ENCODE data around the gene MACROD1.

MACROD1 gene

GRCh38 chr11:64152841-64153691 is 12.8 kb downstream of the MACROD1 start:
- peak; percentile 23 to 62 for DNase-seq (ENCODE audit: low read depth in 2 of 2)

GRCh38 chr11:64151337-64151736 is 14.6 kb downstream of the MACROD1 start:
- DNase-seq (ENCODE audit: low read depth in 2 of 2): no peak

- DNase-seq (ENCODE audit: low read depth in 2 of 2): no peak
Measured at GRCh38 chr11:64150481-64151239, 15.3 kb downstream of the MACROD1 start.

- no peak for DNase-seq (ENCODE audit: low read depth in 2 of 2)
Measured at GRCh38 chr11:64150051-64150450, 15.9 kb downstream of the MACROD1 start.

- DNase-seq (ENCODE audit: low read depth in 2 of 2): no peak
Measured at GRCh38 chr11:64148917-64149617, 16.8 kb downstream of the MACROD1 start.

GRCh38 chr11:64148226-64148916 is 17.5 kb downstream of the MACROD1 start:
- peak; percentile 38 to 58 for DNase-seq (ENCODE audit: low read depth in 2 of 2)

GRCh38 chr11:64146036-64146955 is 19.6 kb downstream of the MACROD1 start:
- DNase-seq (ENCODE audit: low read depth in 2 of 2): peak; percentile 9 to 36

- no peak for DNase-seq (ENCODE audit: low read depth in 2 of 2)
Measured at GRCh38 chr11:64144587-64145472, 21.1 kb downstream of the MACROD1 start.

GRCh38 chr11:64141081-64141783 is 24.7 kb downstream of the MACROD1 start:
- no peak for DNase-seq (ENCODE audit: low read depth in 2 of 2)

GRCh38 chr11:64140082-64140481 is 25.8 kb downstream of the MACROD1 start:
- no peak for DNase-seq (ENCODE audit: low read depth in 2 of 2)

GRCh38 chr11:64139049-64139448 is 26.9 kb downstream of the MACROD1 start:
- no peak for DNase-seq (ENCODE audit: low read depth in 2 of 2)

- DNase-seq (ENCODE audit: low read depth in 2 of 2): no peak
Measured at GRCh38 chr11:64138398-64138797, 27.5 kb downstream of the MACROD1 start.

- no peak for DNase-seq (ENCODE audit: low read depth in 2 of 2)
Measured at GRCh38 chr11:64136765-64137441, 29.0 kb downstream of the MACROD1 start.

- DNase-seq (ENCODE audit: low read depth in 2 of 2): no peak
Measured at GRCh38 chr11:64135711-64136110, 30.2 kb downstream of the MACROD1 start.

- no peak for DNase-seq (ENCODE audit: low read depth in 2 of 2)
Measured at GRCh38 chr11:64134963-64135362, 30.9 kb downstream of the MACROD1 start.

- DNase-seq (ENCODE audit: low read depth in 2 of 2): no peak
Measured at GRCh38 chr11:64132982-64133705, 32.8 kb downstream of the MACROD1 start.

GRCh38 chr11:64132191-64132771 is 33.6 kb downstream of the MACROD1 start:
- no peak for DNase-seq (ENCODE audit: low read depth in 2 of 2)
